ENCODE results near the gene SPTBN1. TPM values are rescaled to one million over a fixed set of nuclear protein-coding genes. Genes with fewer than 3 reads are reported as not detected.

The SPTBN1 gene
- total and polyA plus RNA-seq, 2 of the 13 experiments (the other 11 are each of a cell fraction or from before 2014, with no cell fraction given) = 123 to 299 TPM

- TF ChIP-seq, protein P1, sequence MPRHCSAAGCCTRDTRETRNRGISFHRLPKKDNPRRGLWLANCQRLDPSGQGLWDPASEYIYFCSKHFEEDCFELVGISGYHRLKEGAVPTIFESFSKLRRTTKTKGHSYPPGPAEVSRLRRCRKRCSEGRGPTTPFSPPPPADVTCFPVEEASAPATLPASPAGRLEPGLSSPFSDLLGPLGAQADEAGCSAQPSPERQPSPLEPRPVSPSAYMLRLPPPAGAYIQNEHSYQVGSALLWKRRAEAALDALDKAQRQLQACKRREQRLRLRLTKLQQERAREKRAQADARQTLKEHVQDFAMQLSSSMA (CRISPR knock-in tag; IDR thresholded peaks at IDR 0.05) = no peak
- TF ChIP-seq ZNF710 (CRISPR knock-in tag; IDR thresholded peaks at IDR 0.05; ENCODE audit: borderline replicate concordance) (no peak), BCL3 (CRISPR knock-in tag; IDR thresholded peaks at IDR 0.05) (peak; percentile 34; the same call in 1 of the 2 replicates), MXI1 (IDR thresholded peaks at IDR 0.05; ENCODE audit: borderline replicate concordance, low read depth, low read length) (no peak), ZNF549 (CRISPR knock-in tag; IDR thresholded peaks at IDR 0.05) (no peak), BRD4 (CRISPR knock-in tag; IDR thresholded peaks at IDR 0.05) (0 out of 2 replicates have a peak, but pooled peaks have one; percentile 30)
- TF ChIP-seq, protein P2, sequence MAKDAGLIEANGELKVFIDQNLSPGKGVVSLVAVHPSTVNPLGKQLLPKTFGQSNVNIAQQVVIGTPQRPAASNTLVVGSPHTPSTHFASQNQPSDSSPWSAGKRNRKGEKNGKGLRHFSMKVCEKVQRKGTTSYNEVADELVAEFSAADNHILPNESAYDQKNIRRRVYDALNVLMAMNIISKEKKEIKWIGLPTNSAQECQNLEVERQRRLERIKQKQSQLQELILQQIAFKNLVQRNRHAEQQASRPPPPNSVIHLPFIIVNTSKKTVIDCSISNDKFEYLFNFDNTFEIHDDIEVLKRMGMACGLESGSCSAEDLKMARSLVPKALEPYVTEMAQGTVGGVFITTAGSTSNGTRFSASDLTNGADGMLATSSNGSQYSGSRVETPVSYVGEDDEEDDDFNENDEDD (CRISPR knock-in tag; IDR thresholded peaks at IDR 0.05; ENCODE audit: borderline replicate concordance) = no peak; the same call in 1 of the 2 replicates
These were observed 155.9 kb downstream of the SPTBN1 start (continued) for GRCh38 chr2:54611830-54612545.
